HEK293 (cell line): ENCODE data around the gene BMX.

Experiments
- PRDM1 ChIP-seq: fragments of 450-650 bp; formaldehyde crosslinking; IDR thresholded peaks from 2 replicates; pipeline ENCODE4; 2016; ENCODE audit warnings: missing biosample characterization, missing genetic modification characterization
- TCF7L2 ChIP-seq: IDR thresholded peaks from 2 replicates; pipeline ENCODE4 v1.6.1; 2011; ENCODE audit warnings: low read depth, mild to moderate bottlenecking, inconsistent platforms, low read length, moderate library complexity, borderline replicate concordance
- ZNF211 ChIP-seq: fragments of 450-650 bp; formaldehyde crosslinking; IDR thresholded peaks from 2 replicates; pipeline ENCODE4 v1.5.1; 2016; ENCODE audit warnings: low read depth, missing biosample characterization, missing genetic modification characterization

GRCh38 chrX:15560924-15561323 lies 60.3 kb downstream of the BMX start:
- TF ChIP-seq PRDM1 (tag by site-specific recombination), result no peak
- no peak for TF ChIP-seq ZNF211
- TF ChIP-seq TCF7L2, result no peak
